B cell (primary cell): ENCODE data around the gene AFF3. TPM values are rescaled to one million over a fixed set of nuclear protein-coding genes. Genes with fewer than 3 reads are reported as not detected.

Source experiments
- ATAC-seq: fragments of 200-7000 bp; cut with Tn5 transposase; one replicate; pipeline ENCODE4 v1.10.0; 2021; ENCODE audit warnings: low read depth, mild to moderate bottlenecking, moderate number of reproducible peaks, moderate library complexity
- CTCF ChIA-PET: fragments of 350-600 bp; sonication (Branson Sonifier 250); formaldehyde crosslinking; loops from one replicate; lab custom pipeline; 2021; ENCODE audit warnings: antibody characterized with exemption, inconsistent platforms; lab: Charles Lee
- POLR2A ChIA-PET: fragments of 350-600 bp; sonication (Branson Sonifier 250); formaldehyde crosslinking; loops from one replicate; lab custom pipeline; 2021; ENCODE audit warnings: antibody characterized with exemption; lab: Charles Lee
- DNase-seq: peaks from one replicate; pipeline ENCODE4 v3.0.0; 2013
- H2AFZ ChIP-seq: 2 replicates; pipeline ENCODE4 v1.6.1; 2012; ENCODE audit warnings: mild to moderate bottlenecking, low read depth, low read length; ENCODE audit not compliant: insufficient read depth, poor library complexity, severe bottlenecking
- H3K27ac ChIP-seq, 2 donors: 1 replicate in 1 of 2; 2 replicates in 1 of 2; pipeline ENCODE4 v1.5.1; 2012 to 2013; ENCODE audit warnings: low read length in 2 of 2, mild to moderate bottlenecking in 2 of 2, moderate library complexity in 1 of 2
- H3K27me3 ChIP-seq, 4 experiments: fragments of 200-600 bp in 1 of 4; sonication (generic) in 1 of 4; replicated peaks in 1 of 4; 1 replicate in 2 of 4; 2 replicates in 2 of 4; pipeline versions ENCODE4 v1.6.1 to v1.7.0; 2013 to 2016; ENCODE audit warnings: low read length in 3 of 4, mild to moderate bottlenecking in 2 of 4, mixed read lengths in 1 of 4, moderate library complexity in 1 of 4; ENCODE audit not compliant: insufficient read depth in 4 of 4, control insufficient read depth in 3 of 4; ENCODE audit errors: control extremely low read depth in 1 of 4
- H3K36me3 ChIP-seq, 2 experiments: replicated peaks in 1 of 2; 1 replicate in 1 of 2; 2 replicates in 1 of 2; pipeline versions ENCODE4 v1.6.1 to v1.7.1; 2013; ENCODE audit warnings: low read length in 1 of 2; ENCODE audit not compliant: insufficient read depth in 2 of 2, control insufficient read depth in 1 of 2; ENCODE audit errors: control extremely low read depth in 1 of 2, extremely low read depth in 1 of 2
- H3K4me1 ChIP-seq, 2 donors: fragments of 200-600 bp in 1 of 2; sonication (generic) in 1 of 2; 1 replicate in 1 of 2; 2 replicates in 1 of 2; pipeline versions ENCODE4 v1.5.1 to v1.6.1; 2013 to 2017; ENCODE audit warnings: low read length in 2 of 2; ENCODE audit not compliant: control insufficient read depth in 2 of 2, insufficient read depth in 2 of 2
- H3K4me2 ChIP-seq: replicated peaks from 2 replicates; pipeline ENCODE3; 2012; ENCODE audit warnings: mild to moderate bottlenecking, low read depth, low read length; ENCODE audit not compliant: poor library complexity, severe bottlenecking
- H3K4me3 ChIP-seq, 5 experiments: fragments of 200-600 bp in 1 of 5; sonication (generic) in 1 of 5; 1 replicate in 3 of 5; 2 replicates in 2 of 5; pipeline versions ENCODE4 v1.5.1 to v1.7.0; 2011 to 2016; ENCODE audit warnings: low read length in 4 of 5, mild to moderate bottlenecking in 4 of 5, low read depth in 2 of 5, control low read depth in 1 of 5, moderate library complexity in 1 of 5; ENCODE audit not compliant: insufficient read depth in 1 of 5; ENCODE audit errors: control extremely low read depth in 1 of 5, extremely low read depth in 1 of 5
- H3K79me2 ChIP-seq: fragments of 200-600 bp; sonication (generic); one replicate; pipeline ENCODE4 v1.6.0; 2016; ENCODE audit warnings: low read length; ENCODE audit not compliant: control insufficient read depth, insufficient read depth
- H3K9ac ChIP-seq: fragments of 200-600 bp; sonication (generic); 2 replicates; pipeline ENCODE4 v1.6.1; 2017; ENCODE audit warnings: mild to moderate bottlenecking, low read length, moderate library complexity
- H3K9me3 ChIP-seq, 3 donors: one replicate each; pipeline versions ENCODE4 v1.6.1 to v1.7.1; 2013; ENCODE audit warnings: low read length in 2 of 3; ENCODE audit not compliant: control insufficient read depth in 2 of 3, insufficient read depth in 1 of 3; ENCODE audit errors: control extremely low read depth in 1 of 3
- H4K20me1 ChIP-seq: 2 replicates; pipeline ENCODE4 v1.6.0; 2012; ENCODE audit warnings: mild to moderate bottlenecking, low read length; ENCODE audit not compliant: insufficient read depth, control insufficient read depth, poor library complexity, severe bottlenecking
- H3K27ac Mint-ChIP-seq: one replicate; pipeline ENCODE4 v1.8.0; 2021; ENCODE audit warnings: mixed read lengths
- H3K27me3 Mint-ChIP-seq: one replicate; pipeline ENCODE4 v1.8.0; 2021; ENCODE audit warnings: mixed read lengths
- H3K4me1 Mint-ChIP-seq: one replicate; pipeline ENCODE4 v1.8.0; 2021; ENCODE audit warnings: mixed read lengths
- H3K4me3 Mint-ChIP-seq: one replicate; pipeline ENCODE4 v1.8.0; 2021; ENCODE audit warnings: mixed read lengths
- H3K9me3 Mint-ChIP-seq: one replicate; pipeline ENCODE4 v1.8.0; 2022; ENCODE audit warnings: mixed read lengths; ENCODE audit not compliant: insufficient read depth
- CTCF ChIP-seq: fragments of 200-600 bp; IDR thresholded peaks from one replicate; pipeline ENCODE4 v1.8.0; 2022; ENCODE audit warnings: antibody characterized with exemption, mild to moderate bottlenecking
- EZH2 ChIP-seq: IDR thresholded peaks from 2 replicates; pipeline ENCODE4 v1.6.1; 2012; ENCODE audit warnings: borderline replicate concordance, low read depth, mild to moderate bottlenecking, moderate library complexity, low read length; ENCODE audit not compliant: insufficient read depth, poor library complexity, severe bottlenecking
- WGBS: methylation state at CpG from one replicate; pipeline ENCODE4 v1.1.5; 2013; ENCODE audit warnings: missing lambda C conversion rate; ENCODE audit not compliant: insufficient coverage; 5-methylcytosine and 5-hydroxymethylcytosine counted together
- intact Hi-C: fragments of 100-400 bp; cut with micrococcal nuclease; formaldehyde crosslinking; loops from one replicate; pipeline ENCODE4 v1.10.0; 2022
- polyA plus RNA-seq: library from polyadenylated mRNA; depleted of rRNA; stranded (reverse); fragments of >200 nt; gene quantifications from 2 replicates; pipeline ENCODE4 v1.2.3, GENCODE V29; 2012
- total RNA-seq, 2 donors: library from RNA; stranded (reverse); fragments of 120-200 nt in 1 of 2; gene quantifications; 1 replicate in 1 of 2; 2 replicates in 1 of 2; pipeline versions ENCODE4 v1.2.3 to v1.2.4, GENCODE V29; 2013 to 2022

The AFF3 gene
- total and polyA plus RNA-seq, 2 donors (not counting 1 experiment from before 2014, with no cell fraction given), result 117 to 830 TPM

- Histone ChIP-seq H3K27me3 (no peaks in the 10 kb centered on the region), H2AFZ (no peak overlapping the region), H3K4me2 (no peak overlapping the region), H3K4me1 (no peaks in the 10 kb centered on the region), H3K4me3 (no peak overlapping the region), H3K9ac (no peak overlapping the region), H3K36me3 (peaks cover 3 to 33% of the 10 kb centered on the region in 2 experiments), H3K27ac (no peak overlapping the region), H3K79me2 (peaks cover 91% of the 10 kb centered on the region), H3K9me3 (no peaks in the 10 kb centered on the region), H4K20me1 (peaks cover 86% of the 10 kb centered on the region)
- H3K9me3 Mint-ChIP-seq, result no peaks in the 10 kb centered on the region
- intact Hi-C loops, result no loop called here
- peaks cover 7% of the 10 kb centered on the region for H3K4me1 Mint-ChIP-seq
- WGBS, result 77% methylated on average over 5 of the region's 10 CpGs
- no peak for ATAC-seq
- no peak for DNase-seq
- no peak for TF ChIP-seq EZH2
- TF ChIP-seq CTCF, result no peak
- no peaks in the 10 kb centered on the region for H3K27me3 Mint-ChIP-seq
- POLR2A ChIA-PET, result no interaction called here
- H3K4me3 Mint-ChIP-seq, result no peak overlapping the region
- CTCF ChIA-PET, result no interaction called here
- no peak overlapping the region for H3K27ac Mint-ChIP-seq
Observed at GRCh38 chr2:99812426-99812825, 330.0 kb downstream of the AFF3 start.

GRCh38 chr2:99811544-99811943, 330.8 kb downstream of the AFF3 start:
- ChIA-PET POLR2A (interaction anchor here (0.6 kb wide), 1 partner anchor 1339 kb away, joined by 3 read pairs; no protein-coding TSS in a partner anchor), CTCF (no interaction called here)
- TF ChIP-seq EZH2 (no peak), CTCF (no peak)
- DNase-seq (no peak), ATAC-seq (no peak)
- intact Hi-C loops, result no loop called here
- Histone ChIP-seq H3K4me1 (no peaks in the 10 kb centered on the region), H4K20me1 (peaks cover 86% of the 10 kb centered on the region), H3K27me3 (no peaks in the 10 kb centered on the region), H3K79me2 (peaks cover 89% of the 10 kb centered on the region), H3K27ac (no peak overlapping the region), H3K9me3 (no peaks in the 10 kb centered on the region), H3K4me2 (no peak overlapping the region), H2AFZ (no peak overlapping the region), H3K4me3 (no peak overlapping the region), H3K36me3 (peaks cover 4 to 35% of the 10 kb centered on the region in 2 experiments), H3K9ac (no peak overlapping the region)
- Mint-ChIP-seq H3K9me3 (no peaks in the 10 kb centered on the region), H3K27me3 (no peaks in the 10 kb centered on the region), H3K4me3 (no peak overlapping the region), H3K4me1 (peaks cover 16% of the 10 kb centered on the region), H3K27ac (no peak overlapping the region)
- 100% methylated on average over 3 of the region's 6 CpGs for WGBS
